Spleen (tissue), 7 donors: ENCODE measurements around the gene RPUSD1.

Experiments used
- POLR2A ChIP-seq, 3 donors: fragments of 450-650 bp; IDR thresholded peaks; one replicate each; pipeline ENCODE4 v1.5.1; 2017; ENCODE audit warnings: antibody characterized with exemption in 3 of 3, mild to moderate bottlenecking in 1 of 3
- POLR2AphosphoS5 ChIP-seq, 3 donors: sonication (generic); formaldehyde crosslinking; IDR thresholded peaks; one replicate each; pipeline ENCODE4 v1.5.1; 2017; ENCODE audit warnings: antibody characterized with exemption in 3 of 3
- TF ChIP-seq, protein P1 (sequence below), 11 experiments: fragments of 200-600 bp in 7 of 11; fragments of 450-650 bp in 4 of 11; sonication (generic) in 4 of 11; IDR thresholded peaks in 8 of 11; conservative IDR thresholded peaks in 3 of 11; 1 replicate in 7 of 11; 2 replicates in 4 of 11; pipeline versions ENCODE4 v1.4.0 to v1.8.0; 2016 to 2021; ENCODE audit warnings: antibody characterized with exemption in 11 of 11, inconsistent platforms in 4 of 11, mild to moderate bottlenecking in 1 of 11
- donor health status: DM: no; HTN: no; CAD: no; lungs with moderate emphysema.
- donor health status: DM: no; HTN: no; CAD: no.
- donor health status: DM: no; HTN: no; CAD: no.

DNA sequence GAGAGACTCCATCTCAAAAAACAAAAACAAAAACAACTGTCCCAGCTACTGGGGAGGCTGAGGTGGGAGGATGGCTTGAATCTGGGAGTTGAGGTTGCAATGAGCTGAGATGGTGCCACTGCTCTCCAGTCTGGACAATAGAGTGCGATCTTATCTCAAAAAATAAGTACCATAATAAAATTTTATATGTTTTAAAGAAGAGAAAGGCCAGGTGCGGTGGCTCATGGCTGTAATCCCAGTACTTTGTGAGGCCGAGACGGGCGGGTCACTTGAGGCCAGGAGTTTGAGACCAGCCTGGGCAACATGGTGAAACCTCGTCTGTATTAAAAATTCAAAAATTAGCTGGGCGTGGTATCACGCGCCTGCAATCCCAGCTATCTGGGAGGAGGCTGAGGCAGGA is 11.4 kb downstream of the RPUSD1 start:
- TF ChIP-seq, protein P1, sequence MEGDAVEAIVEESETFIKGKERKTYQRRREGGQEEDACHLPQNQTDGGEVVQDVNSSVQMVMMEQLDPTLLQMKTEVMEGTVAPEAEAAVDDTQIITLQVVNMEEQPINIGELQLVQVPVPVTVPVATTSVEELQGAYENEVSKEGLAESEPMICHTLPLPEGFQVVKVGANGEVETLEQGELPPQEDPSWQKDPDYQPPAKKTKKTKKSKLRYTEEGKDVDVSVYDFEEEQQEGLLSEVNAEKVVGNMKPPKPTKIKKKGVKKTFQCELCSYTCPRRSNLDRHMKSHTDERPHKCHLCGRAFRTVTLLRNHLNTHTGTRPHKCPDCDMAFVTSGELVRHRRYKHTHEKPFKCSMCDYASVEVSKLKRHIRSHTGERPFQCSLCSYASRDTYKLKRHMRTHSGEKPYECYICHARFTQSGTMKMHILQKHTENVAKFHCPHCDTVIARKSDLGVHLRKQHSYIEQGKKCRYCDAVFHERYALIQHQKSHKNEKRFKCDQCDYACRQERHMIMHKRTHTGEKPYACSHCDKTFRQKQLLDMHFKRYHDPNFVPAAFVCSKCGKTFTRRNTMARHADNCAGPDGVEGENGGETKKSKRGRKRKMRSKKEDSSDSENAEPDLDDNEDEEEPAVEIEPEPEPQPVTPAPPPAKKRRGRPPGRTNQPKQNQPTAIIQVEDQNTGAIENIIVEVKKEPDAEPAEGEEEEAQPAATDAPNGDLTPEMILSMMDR (IDR thresholded peaks at IDR 0.05 in 8 of 11, conservative IDR thresholded peaks at IDR 0.05 in 3 of 11), result no peak
- TF ChIP-seq POLR2A (IDR thresholded peaks at IDR 0.05) (no peak), POLR2AphosphoS5 (IDR thresholded peaks at IDR 0.05) (no peak)
